IMR-90 (cell line): ENCODE measurements around the gene TPGS1. TPM values are rescaled to one million over a fixed set of nuclear protein-coding genes. Genes with fewer than 3 reads are reported as not detected.

Experiments used
- ATAC-seq: fragments of 200-7000 bp; cut with Tn5 transposase; 2 replicates; pipeline ENCODE4 v1.9.1; 2020; ENCODE audit warnings: low read depth, mild to moderate bottlenecking, moderate library complexity
- BruUV-seq: library from RNA; stranded (reverse); fragments of 400-500 nt; replicated peaks from 2 replicates; lab custom pipeline; 2021; lab: Mats Ljungman, UMichigan
- CTCF ChIA-PET: fragments of 300-600 bp; formaldehyde crosslinking; extraction: SDS; loops from one replicate; lab custom pipeline; 2021; ENCODE audit warnings: antibody characterized with exemption; lab: Yijun Ruan, JAX
- POLR2A ChIA-PET: fragments of 300-600 bp; sonication (Branson Sonifier 250); formaldehyde crosslinking; loops from one replicate; lab custom pipeline; 2022; ENCODE audit warnings: antibody characterized with exemption; ENCODE audit not compliant: unreplicated experiment; lab: Charles Lee
- DNase-seq: peaks from one replicate; pipeline ENCODE4 v3.0.0; 2013
- H2AFZ ChIP-seq: replicated peaks from 2 replicates; pipeline ENCODE3; 2013; ENCODE audit warnings: low read length, mild to moderate bottlenecking; ENCODE audit not compliant: poor library complexity
- H2AK5ac ChIP-seq: 2 replicates; pipeline ENCODE4 v1.6.1; 2013; ENCODE audit warnings: low read depth, low read length, inconsistent platforms
- H2AK9ac ChIP-seq: replicated peaks from 2 replicates; pipeline ENCODE3; 2013; ENCODE audit warnings: mild to moderate bottlenecking, low read depth, low read length, moderate library complexity; ENCODE audit not compliant: poor library complexity
- H2BK120ac ChIP-seq: 2 replicates; pipeline ENCODE4 v1.6.1; 2013; ENCODE audit warnings: low read depth, low read length, inconsistent platforms
- H2BK15ac ChIP-seq: 3 replicates; pipeline ENCODE4 v1.6.1; 2013; ENCODE audit warnings: low read depth, low read length, inconsistent platforms
- H2BK20ac ChIP-seq: 2 replicates; pipeline ENCODE4 v1.6.1; 2013; ENCODE audit warnings: low read depth, mild to moderate bottlenecking, inconsistent platforms, low read length, moderate library complexity
- H2BK5ac ChIP-seq: 2 replicates; pipeline ENCODE4 v1.6.1; 2013; ENCODE audit warnings: mild to moderate bottlenecking, low read depth, low read length, inconsistent platforms; ENCODE audit not compliant: poor library complexity, severe bottlenecking
- H3K14ac ChIP-seq: replicated peaks from 2 replicates; pipeline ENCODE4 v1.6.1; 2013; ENCODE audit warnings: low read depth, low read length, inconsistent platforms
- H3K18ac ChIP-seq: 2 replicates; pipeline ENCODE4 v1.6.1; 2013; ENCODE audit warnings: low read depth, low read length, control low read depth
- H3K23ac ChIP-seq: 2 replicates; pipeline ENCODE4 v1.6.1; 2013; ENCODE audit warnings: low read depth, low read length, inconsistent platforms
- H3K27ac ChIP-seq: 2 replicates; pipeline ENCODE4 v1.5.1; 2013; ENCODE audit warnings: mild to moderate bottlenecking, control low read depth, low read length; ENCODE audit not compliant: insufficient read depth
- H3K27me3 ChIP-seq: 2 replicates; pipeline ENCODE4 v1.6.1; 2013; ENCODE audit warnings: low read length; ENCODE audit not compliant: control insufficient read depth, insufficient read depth
- H3K36me3 ChIP-seq: 2 replicates; pipeline ENCODE4 v1.6.1; 2013; ENCODE audit warnings: low read length, mixed read lengths; ENCODE audit not compliant: control insufficient read depth, insufficient read depth
- H3K4ac ChIP-seq: 2 replicates; pipeline ENCODE4 v1.6.1; 2013; ENCODE audit warnings: low read depth, low read length, inconsistent platforms
- H3K4me1 ChIP-seq: 2 replicates; pipeline ENCODE4 v1.6.1; 2013; ENCODE audit warnings: low read length, mixed read lengths; ENCODE audit not compliant: control insufficient read depth, insufficient read depth
- H3K4me2 ChIP-seq: 2 replicates; pipeline ENCODE4 v1.6.1; 2013; ENCODE audit warnings: low read depth, mild to moderate bottlenecking, control low read depth, low read length, moderate library complexity
- H3K4me3 ChIP-seq: 2 replicates; pipeline ENCODE4 v1.5.1; 2013; ENCODE audit warnings: low read depth, mild to moderate bottlenecking, control low read depth, low read length, moderate library complexity; ENCODE audit not compliant: insufficient read depth
- H3K56ac ChIP-seq: 2 replicates; pipeline ENCODE4 v1.6.1; 2013; ENCODE audit warnings: low read length, inconsistent platforms; ENCODE audit not compliant: insufficient read depth; ENCODE audit errors: extremely low read depth
- H3K79me1 ChIP-seq, 2 experiments: 2 replicates each; pipeline ENCODE4 v1.6.1; 2013; ENCODE audit warnings: low read length in 2 of 2, inconsistent platforms in 1 of 2, low read depth in 1 of 2
- H3K9ac ChIP-seq: 2 replicates; pipeline ENCODE4 v1.6.1; 2013; ENCODE audit warnings: low read depth, low read length, control low read depth
- H3K9me1 ChIP-seq: 2 replicates; pipeline ENCODE4 v1.6.1; 2013; ENCODE audit warnings: low read length, inconsistent platforms; ENCODE audit not compliant: insufficient read depth
- H3K9me3 ChIP-seq: 2 replicates; pipeline ENCODE4 v1.6.1; 2013; ENCODE audit warnings: low read length; ENCODE audit not compliant: control insufficient read depth, insufficient read depth
- H4K20me1 ChIP-seq: 2 replicates; pipeline ENCODE4 v1.6.1; 2013; ENCODE audit warnings: low read length, inconsistent platforms; ENCODE audit not compliant: insufficient read depth
- H4K5ac ChIP-seq: 2 replicates; pipeline ENCODE4 v1.6.1; 2013; ENCODE audit warnings: mild to moderate bottlenecking, low read depth, low read length, control low read depth
- H4K8ac ChIP-seq, 2 experiments: 2 replicates each; pipeline ENCODE4 v1.6.1; 2013; ENCODE audit warnings: low read depth in 2 of 2, low read length in 2 of 2, control low read depth in 1 of 2, inconsistent platforms in 1 of 2
- H4K91ac ChIP-seq: 2 replicates; pipeline ENCODE4 v1.6.1; 2013; ENCODE audit warnings: low read depth, low read length, inconsistent platforms; ENCODE audit not compliant: insufficient read depth
- BHLHE40 ChIP-seq: fragments of 150-350 bp; IDR thresholded peaks from 2 replicates; pipeline ENCODE4 v1.6.1; 2016; ENCODE audit warnings: mild to moderate bottlenecking, low read depth, low read length
- CEBPB ChIP-seq: IDR thresholded peaks from 2 replicates; pipeline ENCODE4 v1.6.1; 2012; ENCODE audit warnings: low read depth, low read length, improper control_type of control experiment
- CHD1 ChIP-seq: IDR thresholded peaks from 2 replicates; pipeline ENCODE4 v1.6.1; 2012; ENCODE audit warnings: low read depth, low read length, improper control_type of control experiment
- CTCF ChIP-seq: conservative IDR thresholded peaks from 2 replicates; pipeline ENCODE4 v1.5.1; 2012; ENCODE audit warnings: mild to moderate bottlenecking, low read depth, low read length, improper control_type of control experiment
- ELK1 ChIP-seq: fragments of 150-350 bp; IDR thresholded peaks from 2 replicates; pipeline ENCODE4 v1.6.1; 2016; ENCODE audit warnings: low read depth, mild to moderate bottlenecking, low read length, moderate library complexity, borderline replicate concordance
- FOS ChIP-seq: fragments of 150-350 bp; IDR thresholded peaks from 2 replicates; pipeline ENCODE4 v1.6.1; 2016; ENCODE audit warnings: low read depth, low read length
- MAFK ChIP-seq: IDR thresholded peaks from 2 replicates; pipeline ENCODE4 v1.6.1; 2012; ENCODE audit warnings: low read depth, low read length, improper control_type of control experiment
- MAZ ChIP-seq: IDR thresholded peaks from 2 replicates; pipeline ENCODE4 v1.6.1; 2012; ENCODE audit warnings: low read depth, mild to moderate bottlenecking, low read length, improper control_type of control experiment, moderate library complexity, borderline replicate concordance
- MXI1 ChIP-seq: IDR thresholded peaks from 2 replicates; pipeline ENCODE4 v1.6.1; 2012; ENCODE audit warnings: low read depth, mild to moderate bottlenecking, low read length, moderate library complexity, borderline replicate concordance
- NFE2L2 ChIP-seq: fragments of 150-350 bp; IDR thresholded peaks from 2 replicates; pipeline ENCODE4 v1.6.1; 2016; ENCODE audit warnings: low read depth, mild to moderate bottlenecking, low read length
- POLR2A ChIP-seq: IDR thresholded peaks from 2 replicates; pipeline ENCODE4 v1.6.1; 2012; ENCODE audit warnings: mild to moderate bottlenecking, low read depth, low read length
- RAD21 ChIP-seq: IDR thresholded peaks from 2 replicates; pipeline ENCODE4 v1.6.1; 2012; ENCODE audit warnings: low read length, improper control_type of control experiment
- RCOR1 ChIP-seq: IDR thresholded peaks from 2 replicates; pipeline ENCODE4 v1.6.1; 2012; ENCODE audit warnings: mild to moderate bottlenecking, low read length, improper control_type of control experiment; ENCODE audit not compliant: insufficient replicate concordance
- RFX5 ChIP-seq: IDR thresholded peaks from 2 replicates; pipeline ENCODE4 v1.8.0; 2012; ENCODE audit warnings: low read depth, mild to moderate bottlenecking, low read length, moderate library complexity
- SMC3 ChIP-seq: fragments of 150-350 bp; IDR thresholded peaks from 2 replicates; pipeline ENCODE4 v1.6.1; 2016; ENCODE audit warnings: low read depth, mild to moderate bottlenecking, antibody characterized with exemption, low read length, moderate library complexity
- USF2 ChIP-seq: fragments of 150-350 bp; IDR thresholded peaks from 2 replicates; pipeline ENCODE4 v1.6.1; 2017; ENCODE audit warnings: mild to moderate bottlenecking, antibody characterized with exemption, low read length, low read depth
- WGBS, 2 experiments: methylation state at CpG; one replicate each; pipeline versions ENCODE4 v1.1.5 to v1.1.7; 2013; ENCODE audit warnings: missing lambda C conversion rate in 2 of 2; ENCODE audit not compliant: insufficient read length in 1 of 2; ENCODE audit errors: extremely low coverage in 2 of 2; 5-methylcytosine and 5-hydroxymethylcytosine counted together
- dilution Hi-C: fragments of 300-500 bp; cut with HindIII; formaldehyde crosslinking; loops from one replicate; pipeline ENCODE4 v1.14.3; 2018; ENCODE audit warnings: low sequenced_read_pairs; ENCODE audit not compliant: unreplicated experiment
- in situ Hi-C: fragments of 300-500 bp; cut with MboI; formaldehyde crosslinking; loops from 3 replicates; pipeline ENCODE4 v1.14.3; 2019; ENCODE audit warnings: low sequenced_read_pairs, inconsistent platforms, mixed read lengths
- intact Hi-C: fragments of 100-400 bp; cut with micrococcal nuclease; formaldehyde crosslinking; loops from 2 replicates; pipeline ENCODE4 v1.10.0; 2022
- polyA plus RNA-seq, 3 experiments: library from polyadenylated mRNA; depleted of rRNA; stranded (reverse); fragments of >200 nt; gene quantifications; 2 replicates each; pipeline ENCODE4 v1.2.3, GENCODE V29; 2012; ENCODE audit warnings: low replicate concordance in 1 of 3
- total RNA-seq: library from RNA; depleted of rRNA; stranded (reverse); fragments of >200 nt; gene quantifications from 2 replicates; pipeline ENCODE4 v1.2.3, GENCODE V29; 2012

TPGS1 gene
- total and polyA plus RNA-seq, 2 of the 4 experiments (the other 2 are of a cell fraction): 2.7 to 6.3 TPM

GRCh38 chr19:566844-567243, 59.5 kb downstream of the TPGS1 start:
- no peak overlapping the region for H3K27ac ChIP-seq
- no peak overlapping the region for H2BK20ac ChIP-seq
- DNase-seq (no peak), ATAC-seq (no peak)
- H4K5ac ChIP-seq: no peak overlapping the region
- H3K14ac ChIP-seq: no peak overlapping the region
- CTCF ChIA-PET: no interaction called here
- no peak overlapping the region for H2BK5ac ChIP-seq
- H3K79me1 ChIP-seq: peaks cover 0 to 5% of the 10 kb centered on the region in 2 experiments; a peak in 1 of 4 replicates
- no peak overlapping the region for H4K91ac ChIP-seq
- POLR2A ChIA-PET: no interaction called here
- H3K9ac ChIP-seq: no peak overlapping the region
- intact Hi-C loops (no loop called here), dilution Hi-C loops (no loop called here), in situ Hi-C loops (no loop called here)
- no peak overlapping the region for H3K4me2 ChIP-seq
- WGBS, 2 experiments: no CpG with 5 or more reads among the region's 16 CpGs
- H2BK15ac ChIP-seq: no peak overlapping the region
- H3K9me1 ChIP-seq: 0 out of 2 replicates have a peak, but pooled peaks cover 4% of the 10 kb centered on the region
- no peak overlapping the region for H4K8ac ChIP-seq
- no peaks in the 10 kb centered on the region for H4K20me1 ChIP-seq
- no peaks in the 10 kb centered on the region for H3K36me3 ChIP-seq
- peaks cover 7% of the 10 kb centered on the region; the same call in 1 of the 2 replicates for H3K4me1 ChIP-seq
- H3K18ac ChIP-seq: no peak overlapping the region
- no peak overlapping the region for H3K56ac ChIP-seq
- H2AFZ ChIP-seq: no peak overlapping the region
- H3K4me3 ChIP-seq: no peak overlapping the region
- H2AK9ac ChIP-seq: no peak overlapping the region
- no peak overlapping the region for H2AK5ac ChIP-seq
- no peak overlapping the region for H2BK120ac ChIP-seq
- H3K4ac ChIP-seq: no peak overlapping the region
- H3K23ac ChIP-seq: no peak overlapping the region
- no TSS peak for BruUV-seq
- no peaks in the 10 kb centered on the region for H3K27me3 ChIP-seq
- TF ChIP-seq USF2: no peak
- no peak for TF ChIP-seq SMC3
- no peak for TF ChIP-seq MAZ
- no peak for TF ChIP-seq FOS
- no peak for TF ChIP-seq CTCF
- TF ChIP-seq CEBPB: no peak
- no peak for TF ChIP-seq RCOR1
- TF ChIP-seq CHD1: no peak
- no peak for TF ChIP-seq MAFK
- no peak for TF ChIP-seq RAD21
- no peak for TF ChIP-seq MXI1
- no peak for TF ChIP-seq POLR2A
- TF ChIP-seq NFE2L2: no peak
- no peak for TF ChIP-seq BHLHE40
- no peak for TF ChIP-seq ELK1
- no peak for TF ChIP-seq RFX5
- H3K9me3 ChIP-seq: no peaks in the 10 kb centered on the region
